GM12801 (cell line): ENCODE measurements around the gene MMP17.

ENCODE experiments used
- CTCF ChIP-seq: IDR thresholded peaks from one replicate; pipeline ENCODE4 v1.5.1; 2011; ENCODE audit warnings: control low read depth; ENCODE audit not compliant: insufficient read length; ENCODE audit errors: extremely low read depth

Gene MMP17

GRCh38 chr12:131883521-131883900 lies 55.3 kb downstream of the MMP17 start:
- no peak for TF ChIP-seq CTCF

GRCh38 chr12:131885543-131886057 lies 57.4 kb downstream of the MMP17 start:
- TF ChIP-seq CTCF, result no peak

- TF ChIP-seq CTCF, result no peak
Measured at GRCh38 chr12:131892711-131893604, 64.8 kb downstream of the MMP17 start.

- TF ChIP-seq CTCF, result no peak
Measured at GRCh38 chr12:131893605-131894312, 65.6 kb downstream of the MMP17 start.

- no peak for TF ChIP-seq CTCF
Measured at GRCh38 chr12:131894313-131894860, 66.2 kb downstream of the MMP17 start, which contains the start of gene ULK1. TSS of gene ULK1 (plus strand) at chr12:131894622. CDS start at chr12:131895002, 380 bp downstream.

- TF ChIP-seq CTCF, result no peak
Measured at GRCh38 chr12:131894981-131895639, 66.9 kb downstream of the MMP17 start.

- TF ChIP-seq CTCF, result no peak
Measured at GRCh38 chr12:131895640-131896079, 67.5 kb downstream of the MMP17 start.
